NCI-H2029 (cell line): ENCODE results near the gene REN.
A peak's percentile ranks its signal among the peaks of the same experiment; 100 is the strongest.

Source experiments
- DNase-seq: peaks from one replicate; lab custom pipeline; 2025; lab: John Stamatoyannopoulos, UW

Gene REN

DNA sequence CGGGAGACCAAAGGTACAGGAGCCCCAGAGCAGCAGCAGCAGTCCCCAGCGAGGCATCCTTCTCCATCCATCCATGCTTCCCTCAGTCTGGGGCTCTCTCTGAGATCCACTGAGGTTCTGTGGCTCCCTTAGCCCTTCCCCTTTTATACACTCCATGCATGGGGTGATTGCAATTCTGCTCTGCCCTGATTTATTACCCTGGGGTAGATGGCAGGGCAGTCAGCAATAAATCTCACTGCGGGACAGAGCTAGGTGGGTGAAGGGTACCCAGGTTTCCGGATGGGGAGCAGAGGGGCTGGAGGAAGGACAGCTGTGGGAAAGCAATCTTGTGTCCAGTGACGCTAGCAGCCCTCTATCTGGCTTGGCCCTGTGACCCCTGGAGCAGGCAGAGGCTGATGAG, at the start of gene REN:
REN (minus strand) TSS at position 119 of the 400 bp plus-strand sequence; CDS start at position 75, 44 bp downstream.
- DNase-seq = no peak

DNA sequence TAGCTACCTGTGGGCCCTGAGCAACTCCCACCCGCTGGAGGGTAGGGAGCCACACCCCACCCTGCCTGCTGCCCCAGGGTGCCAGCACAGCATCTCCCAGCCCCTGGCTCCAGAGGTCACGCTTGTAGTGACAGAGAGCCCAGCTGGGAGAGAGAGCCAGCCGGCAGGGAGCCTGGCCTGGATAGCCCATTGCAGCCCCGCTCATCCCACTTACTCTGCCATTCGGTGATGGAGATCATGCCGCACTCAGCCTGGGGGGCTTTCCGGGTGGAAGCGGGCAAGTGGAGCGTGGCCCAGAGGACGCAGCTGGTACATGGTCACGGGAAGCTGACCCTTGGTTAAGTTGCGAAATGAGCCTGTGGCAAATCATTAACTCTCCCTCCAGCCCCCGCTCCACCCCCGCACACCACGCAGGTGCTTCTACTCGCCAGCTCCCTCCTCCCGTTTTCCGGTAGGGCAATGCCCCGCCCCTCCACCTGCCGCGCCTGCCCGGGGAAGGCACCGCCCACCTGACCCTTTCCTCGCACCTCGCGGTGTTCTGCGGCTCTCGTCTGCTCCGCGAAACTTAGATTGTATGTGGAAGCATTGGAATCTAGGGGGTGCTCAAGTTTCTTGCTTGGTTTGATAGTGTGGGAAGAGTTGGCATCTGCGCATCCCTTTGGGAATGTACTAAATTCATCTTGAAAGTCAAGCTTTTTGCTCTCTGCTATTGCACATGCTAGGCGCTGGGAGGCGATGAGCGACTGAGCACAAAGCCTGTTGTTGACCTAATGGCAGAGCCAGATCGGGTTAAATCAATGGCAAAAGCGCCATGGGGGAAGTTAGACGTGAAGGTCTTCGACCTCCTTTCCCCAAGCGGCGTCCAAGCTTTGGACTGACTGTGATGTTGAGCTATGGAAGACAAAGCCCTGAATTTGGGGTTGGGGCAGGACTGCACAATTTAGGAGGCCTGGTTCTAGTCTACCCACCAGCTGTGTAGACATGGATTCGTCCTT, 47.8 kb upstream of the REN start, which contains the start of gene GOLT1A:
GOLT1A (minus strand) TSS at position 321 of the 995 bp plus-strand sequence; CDS start at position 239, 82 bp downstream.
- peak; percentile 57 for DNase-seq

DNA sequence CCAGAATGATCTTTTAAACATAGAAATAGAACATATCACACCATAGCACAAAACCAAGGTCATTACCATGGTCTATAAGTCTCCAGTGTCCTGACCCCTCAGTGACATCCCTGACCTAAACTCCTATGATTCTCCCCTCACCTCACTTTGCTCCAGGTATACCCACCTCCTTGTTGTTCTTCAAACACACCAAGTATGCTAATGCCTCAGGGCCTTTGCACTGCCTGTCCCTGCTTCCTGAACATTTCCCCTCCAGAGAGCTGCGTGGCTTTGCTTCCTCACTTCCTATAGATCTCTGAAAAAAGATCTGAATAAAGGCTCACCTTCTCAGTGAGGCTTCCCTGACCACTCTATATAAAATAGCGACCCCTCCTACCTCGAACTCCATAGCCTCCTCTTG, 46.6 kb upstream of the REN start:
- DNase-seq = no peak

DNA sequence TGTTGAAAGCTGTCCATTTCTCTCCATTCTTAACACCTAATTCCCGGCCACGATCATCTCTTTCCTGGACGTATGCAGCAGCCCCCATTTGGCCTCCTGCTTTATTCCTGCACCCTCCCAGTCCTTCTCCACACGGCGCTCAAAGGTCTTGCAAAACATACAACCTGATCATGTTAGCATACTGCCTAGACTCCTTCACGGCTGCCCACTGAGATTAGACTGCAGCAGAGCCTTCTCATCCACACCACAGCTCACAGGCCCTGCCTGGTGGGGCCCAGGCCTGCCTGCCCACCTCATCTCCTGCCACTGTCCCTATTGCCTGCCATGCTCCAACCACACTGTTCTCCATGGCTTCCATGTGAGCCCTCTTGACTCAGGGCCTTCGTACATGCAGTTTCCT, 44.9 kb upstream of the REN start:
- no peak for DNase-seq

DNA sequence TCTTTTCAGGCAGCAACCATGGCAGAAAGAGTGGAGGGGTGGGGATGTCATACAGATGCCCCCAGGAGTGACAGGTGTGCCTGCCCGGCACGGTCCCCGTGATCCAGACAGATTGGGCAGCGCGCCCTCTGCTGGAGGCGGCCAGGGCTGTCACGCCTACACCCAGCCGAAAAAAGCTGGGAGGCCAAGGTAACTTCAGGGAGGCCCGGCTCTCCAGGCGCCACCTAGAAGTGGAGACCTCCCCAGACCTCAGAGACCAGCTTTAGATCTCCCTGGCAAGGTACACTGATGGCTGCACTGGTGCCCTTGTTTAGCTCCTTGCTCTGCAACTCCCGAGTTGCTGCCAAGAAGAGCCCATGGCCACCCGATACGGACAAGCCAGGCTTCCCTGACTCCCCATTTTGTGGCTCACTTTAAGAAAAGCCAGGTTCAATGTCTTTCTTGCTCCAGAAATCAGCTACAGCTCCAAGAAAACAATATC, 41.0 kb upstream of the REN start:
- peak; percentile 19 for DNase-seq

DNA sequence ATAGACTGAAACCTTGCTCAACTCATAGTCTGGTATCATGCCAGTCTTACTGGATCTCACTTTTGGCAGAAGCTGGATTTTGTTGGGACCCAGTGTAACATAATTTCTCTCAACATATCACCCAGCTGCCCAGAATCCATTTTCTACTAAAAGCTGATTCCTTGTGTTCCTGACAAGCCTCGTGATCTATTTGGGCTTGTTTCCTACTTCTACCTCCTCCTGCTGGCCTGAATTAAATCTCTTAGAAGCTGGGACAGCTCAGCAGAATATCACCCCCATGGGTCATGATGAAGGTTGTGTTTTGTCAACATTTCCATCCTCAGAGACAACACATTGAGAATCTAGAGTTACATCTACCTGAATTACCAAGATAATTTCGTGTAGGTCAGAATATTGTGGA, 40.0 kb upstream of the REN start:
- no peak for DNase-seq

DNA sequence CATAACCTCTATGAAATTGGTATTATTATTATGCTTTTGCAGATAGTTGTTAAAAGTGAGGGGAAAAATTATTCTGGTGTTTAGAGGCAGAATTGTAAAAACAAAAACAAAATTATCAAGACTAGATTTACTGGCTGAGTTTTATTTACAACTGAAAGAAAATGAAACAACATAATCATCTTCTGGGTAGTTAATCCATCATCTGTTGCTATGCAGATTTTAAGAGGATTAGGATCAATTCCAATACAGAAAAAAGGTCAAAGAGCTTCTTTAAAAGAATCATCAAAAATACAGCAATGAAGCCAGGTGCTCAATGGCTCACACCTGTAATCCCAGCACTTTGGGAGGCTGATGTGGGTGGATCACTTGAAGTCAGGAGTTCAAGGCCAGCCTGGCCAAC, 39.3 kb upstream of the REN start:
- no peak for DNase-seq

DNA sequence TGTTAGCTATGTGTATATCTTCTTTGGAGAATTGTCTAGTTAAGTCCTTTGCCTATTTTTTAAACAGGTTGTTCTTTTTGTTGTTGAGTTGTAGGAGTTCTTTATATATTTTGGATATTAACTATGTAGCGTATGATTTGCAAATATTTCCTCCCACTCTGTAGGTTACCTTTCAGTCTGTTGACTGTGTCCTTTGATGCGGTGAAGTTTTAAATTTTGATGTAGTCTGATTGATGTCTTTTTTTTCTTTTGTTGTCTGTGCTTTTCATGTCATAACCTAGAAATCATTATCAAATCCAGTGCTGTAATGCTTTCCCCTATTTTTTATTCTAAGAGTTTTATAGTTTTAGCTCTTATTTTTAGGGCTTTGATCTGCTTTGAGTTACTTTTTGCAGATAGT, 38.8 kb upstream of the REN start:
- no peak for DNase-seq

DNA sequence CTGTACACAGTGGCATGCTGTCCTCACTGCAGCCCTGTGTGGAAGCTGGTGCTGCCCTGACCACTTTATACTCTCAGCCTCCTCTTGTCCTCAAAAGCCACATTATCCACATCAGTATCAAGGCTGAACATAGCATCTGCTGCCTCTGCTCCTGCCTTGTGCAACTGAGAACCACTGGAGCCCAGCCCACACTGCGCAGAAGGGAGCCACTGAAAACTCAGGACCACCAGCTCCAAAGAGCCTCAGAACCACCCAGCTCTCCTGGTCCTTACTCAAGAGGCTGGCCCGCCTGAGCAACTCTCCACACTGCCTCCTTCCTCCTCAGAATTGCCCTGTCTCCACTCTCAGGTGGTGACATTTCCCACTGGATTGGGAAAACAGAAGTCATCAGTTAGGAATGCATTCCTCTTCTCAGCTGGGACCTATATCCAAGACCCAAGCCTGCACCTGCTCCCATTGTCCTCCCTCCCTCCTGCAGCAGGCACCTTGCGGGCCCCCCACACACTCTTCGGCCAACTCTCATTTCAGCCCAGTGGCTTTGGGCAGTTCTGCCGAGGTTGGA, 37.1 kb upstream of the REN start:
- DNase-seq = no peak

DNA sequence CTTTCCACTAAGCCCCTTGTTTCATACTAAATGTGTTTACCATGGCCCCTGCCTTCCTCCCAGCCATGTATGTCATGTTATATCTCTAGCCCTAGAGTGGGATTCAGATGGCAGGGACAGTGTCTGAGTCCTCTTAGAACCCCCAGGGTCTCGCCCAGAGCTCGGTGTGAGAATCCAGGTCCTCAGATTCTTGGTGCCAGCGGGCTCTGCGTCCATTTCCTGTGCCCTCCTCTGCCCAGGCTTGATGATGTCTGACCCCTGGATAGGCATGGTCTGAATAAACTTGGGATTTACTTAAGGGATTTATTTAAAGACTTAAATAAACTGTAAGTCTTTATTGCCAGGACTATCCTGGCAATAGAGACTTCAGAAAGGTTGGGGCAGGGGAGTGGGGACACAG, 36.3 kb upstream of the REN start:
- no peak for DNase-seq

DNA sequence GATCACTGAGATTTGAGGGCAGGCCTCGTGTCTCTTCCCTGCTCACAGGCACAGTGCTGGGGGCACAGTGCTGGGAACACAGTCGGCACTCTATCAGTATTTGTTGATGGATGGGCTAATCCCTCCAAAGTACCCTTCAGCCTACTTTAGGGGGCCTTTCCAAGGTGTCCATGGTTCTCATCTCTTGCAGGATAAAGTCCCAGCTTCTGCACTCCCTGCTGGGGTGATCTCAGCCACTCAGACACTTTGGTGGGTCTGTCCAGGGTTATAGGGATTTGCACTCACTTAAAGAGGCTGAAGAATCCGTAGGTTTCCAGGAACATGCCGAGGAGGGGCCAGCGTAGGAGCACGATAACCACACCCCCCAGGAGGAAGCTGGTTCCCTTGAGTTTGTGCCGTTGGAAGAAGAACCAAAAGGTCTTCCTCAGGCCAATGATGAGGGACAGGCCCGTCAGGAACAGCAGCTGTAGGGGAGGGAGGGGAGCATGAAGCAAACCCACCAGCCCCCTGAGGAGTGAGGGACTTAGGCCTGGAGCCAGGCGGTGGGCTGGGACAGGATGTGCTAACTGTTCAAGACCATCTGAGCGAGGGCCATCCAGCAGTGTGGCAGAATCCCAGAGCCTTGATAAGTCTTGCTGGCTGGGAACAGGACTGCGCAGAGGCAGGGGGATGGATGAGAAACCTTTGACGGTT, 35.4 kb upstream of the REN start:
- no peak for DNase-seq

DNA sequence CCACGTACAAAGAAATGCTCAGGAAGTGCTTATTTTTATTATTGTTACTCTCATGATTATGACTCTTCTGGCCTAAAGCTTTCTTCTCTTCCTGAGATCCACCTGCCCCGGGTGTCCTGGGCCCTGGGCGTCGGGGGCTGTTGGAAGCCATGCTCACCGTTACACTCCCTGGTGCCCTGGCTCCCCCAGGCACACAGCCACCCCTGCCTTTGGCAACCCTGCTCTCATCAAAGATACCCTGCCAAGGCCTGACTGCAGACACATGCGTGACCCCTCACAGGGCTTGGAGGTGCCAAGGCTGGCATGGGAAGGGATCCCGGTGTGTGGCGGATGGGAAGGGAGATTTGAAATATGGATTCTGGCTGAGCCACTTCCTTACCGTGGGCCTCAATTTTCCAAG, 33.4 kb upstream of the REN start:
- no peak for DNase-seq

DNA sequence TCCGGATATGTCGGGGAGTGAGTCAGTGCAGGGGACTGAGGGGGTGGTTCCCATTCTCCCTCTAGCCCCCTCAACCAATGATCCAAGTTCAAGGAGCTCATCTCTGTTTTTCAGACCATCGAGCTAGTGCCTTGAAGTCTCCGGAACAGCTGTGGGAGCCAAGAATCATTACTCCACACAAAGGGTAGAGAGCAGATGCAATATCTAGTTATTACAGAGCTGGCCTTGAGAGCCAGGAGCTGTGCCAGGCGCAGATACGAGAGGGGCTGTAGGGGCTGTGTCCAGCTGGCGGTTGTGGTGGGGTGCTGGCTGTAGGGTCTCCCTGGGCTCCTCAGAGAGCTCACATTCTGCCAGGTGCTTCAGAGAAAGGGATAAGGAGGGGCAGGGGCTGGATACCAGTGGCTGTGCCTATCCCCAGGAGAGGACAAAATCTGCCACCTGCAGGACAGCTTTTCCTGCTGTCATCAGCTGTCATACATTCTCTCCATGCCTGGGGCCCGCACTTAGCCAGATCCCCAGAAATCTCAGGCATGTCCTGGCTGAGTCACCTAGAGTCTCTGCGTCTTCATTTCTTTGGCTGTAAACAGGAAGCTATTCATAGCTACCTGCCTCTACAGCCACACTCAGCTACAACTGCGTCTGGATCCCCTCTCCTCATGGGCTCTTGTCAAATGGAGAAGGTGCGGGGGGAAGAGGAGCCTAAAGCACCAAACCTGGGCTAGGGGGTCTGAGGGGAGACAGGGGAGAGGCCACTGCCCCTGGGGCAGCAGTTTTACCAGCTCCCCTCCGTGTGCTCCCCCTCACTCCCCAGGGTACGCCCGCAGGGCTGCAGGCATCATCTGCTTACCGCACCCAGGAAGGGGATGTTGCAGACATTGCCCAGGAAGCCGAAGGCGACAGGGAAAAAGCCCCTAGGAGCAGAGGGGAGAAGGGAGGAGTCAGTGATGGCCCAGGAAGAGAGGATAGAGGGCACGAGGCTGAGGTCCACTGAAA, 32.5 kb upstream of the REN start:
- no peak for DNase-seq

DNA sequence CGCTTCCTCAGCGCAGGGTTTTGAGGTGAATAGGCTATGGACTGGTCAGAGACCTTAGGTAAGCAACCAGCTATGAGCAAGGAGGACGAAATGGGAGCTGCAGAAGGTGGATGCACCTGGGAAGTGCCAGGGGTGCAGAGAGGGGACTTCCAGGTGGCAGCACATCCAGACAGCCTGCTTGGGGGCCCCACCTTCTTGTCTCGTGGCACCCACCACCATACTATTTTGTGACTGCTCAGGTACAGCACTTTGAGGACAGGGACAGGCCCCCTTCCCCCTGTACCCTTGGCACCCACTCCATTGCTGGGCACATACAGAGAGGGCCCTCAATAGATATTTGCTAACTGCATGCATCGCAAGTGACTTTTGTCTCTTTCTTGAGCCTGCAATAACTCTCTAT, 30.9 kb upstream of the REN start:
- no peak for DNase-seq

DNA sequence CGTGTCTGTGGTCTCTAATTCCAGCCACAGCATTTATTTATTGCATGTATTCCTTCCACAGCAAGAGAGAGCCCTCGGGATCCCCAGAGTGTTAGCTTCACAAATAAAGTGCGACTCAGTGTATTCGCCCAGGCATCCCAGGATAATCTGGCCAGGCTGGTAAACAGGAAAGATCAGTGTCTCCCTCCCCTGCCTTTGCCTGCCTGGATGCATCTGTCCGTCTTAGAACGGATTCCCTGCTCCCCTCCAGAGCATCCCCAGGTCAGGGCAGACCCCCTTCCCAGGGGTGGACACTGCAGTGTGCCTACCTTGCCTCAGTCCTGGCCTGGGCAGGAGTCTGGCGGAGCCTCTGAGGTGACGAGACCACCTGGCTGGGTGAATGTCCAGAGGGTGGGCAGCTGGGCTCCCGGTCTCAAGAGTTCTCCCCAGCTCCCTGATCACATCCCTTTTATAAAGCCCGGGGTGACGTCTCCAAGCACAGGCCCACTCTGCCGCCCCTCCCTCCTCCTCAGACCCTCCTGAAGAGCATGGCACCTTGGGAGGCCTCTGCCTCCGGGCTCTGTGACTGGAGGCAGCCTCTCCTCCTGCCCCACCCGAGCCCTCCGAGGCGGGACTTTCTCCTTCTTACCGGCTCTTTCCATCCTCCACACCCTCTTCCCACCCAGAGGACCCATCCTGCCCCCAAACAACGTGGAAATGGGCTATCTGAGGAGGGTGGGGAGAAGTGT, 30.1 kb upstream of the REN start, which contains the start of gene KISS1:
KISS1 (minus strand) TSS at position 424 of the 728 bp plus-strand sequence. CDS start 3,615 bp downstream, outside the sequence.
- DNase-seq = no peak

DNA sequence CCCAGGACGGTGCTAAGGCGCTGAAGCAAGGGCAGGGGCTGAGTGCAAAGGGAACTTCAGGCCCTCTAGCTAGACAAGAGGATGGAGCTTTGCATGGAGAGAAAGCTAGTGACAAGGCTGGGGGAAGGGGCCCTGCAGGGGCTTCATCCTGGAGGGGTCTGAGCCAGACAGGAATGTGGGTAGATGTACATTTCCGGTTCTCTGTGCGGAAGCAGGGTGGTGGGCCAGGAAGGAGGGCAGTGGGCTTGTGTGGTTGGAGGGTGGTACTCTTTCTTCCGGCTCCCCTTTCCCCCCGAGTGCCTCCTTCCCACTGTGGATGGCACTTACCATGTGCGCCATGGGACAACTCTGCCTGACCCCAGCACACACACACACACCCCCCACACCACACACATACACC, 28.6 kb upstream of the REN start:
- no peak for DNase-seq

DNA sequence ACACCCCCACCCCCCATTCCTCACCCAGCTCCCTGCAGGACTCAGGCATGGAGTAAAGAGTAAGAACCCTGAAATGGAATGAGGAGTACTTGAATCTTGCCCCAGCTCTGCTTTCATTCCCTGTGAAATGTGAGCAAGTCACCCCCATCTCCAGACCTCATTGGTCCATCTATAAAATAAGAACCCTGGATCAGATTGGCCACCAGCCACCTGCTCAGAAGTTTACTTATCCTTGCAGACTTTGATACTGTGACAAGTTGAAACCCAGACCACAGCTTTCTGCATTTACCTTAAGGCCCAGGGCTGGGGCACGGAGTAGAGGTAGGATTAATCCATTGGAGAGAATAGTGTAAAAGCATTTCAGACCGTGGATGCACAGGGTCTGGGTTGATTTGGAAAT, 27.9 kb upstream of the REN start:
- DNase-seq = no peak

DNA sequence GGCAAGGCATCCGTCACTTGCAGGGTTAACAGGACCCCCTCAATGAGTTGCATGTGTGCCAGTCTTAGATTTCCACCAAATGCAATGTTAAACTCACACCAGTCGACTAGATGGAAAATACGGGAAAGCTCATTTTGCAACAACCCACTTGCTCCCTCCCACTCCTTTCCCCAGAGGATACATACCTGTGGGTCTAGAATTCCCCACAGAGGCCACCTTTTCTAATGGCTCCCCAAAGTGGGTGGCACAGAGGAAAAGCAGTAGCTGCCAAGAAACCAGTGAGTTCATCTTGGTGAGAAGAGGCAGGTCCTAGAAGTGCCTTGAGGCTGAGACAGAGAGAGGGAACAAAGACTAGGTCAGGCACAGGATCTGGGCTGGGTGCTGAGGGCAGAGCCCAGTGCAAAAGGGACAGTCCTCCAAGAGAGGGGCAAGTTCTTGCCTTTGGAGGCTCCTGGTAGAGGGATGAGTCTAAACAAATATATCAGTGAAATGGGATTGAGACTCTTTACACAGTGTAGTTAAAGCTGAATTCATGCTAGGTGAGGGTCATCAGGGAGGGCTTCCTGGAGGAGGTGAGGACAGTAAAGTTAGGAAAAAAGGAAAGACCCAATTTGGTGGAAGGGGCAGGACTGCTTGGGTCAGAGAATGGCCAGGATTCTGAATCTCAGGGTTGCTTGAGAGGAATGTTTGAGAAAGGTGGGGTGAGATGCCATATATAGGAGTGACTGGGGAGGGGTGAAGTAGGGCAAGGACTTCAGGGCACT, 26.6 kb upstream of the REN start:
- no peak for DNase-seq

DNA sequence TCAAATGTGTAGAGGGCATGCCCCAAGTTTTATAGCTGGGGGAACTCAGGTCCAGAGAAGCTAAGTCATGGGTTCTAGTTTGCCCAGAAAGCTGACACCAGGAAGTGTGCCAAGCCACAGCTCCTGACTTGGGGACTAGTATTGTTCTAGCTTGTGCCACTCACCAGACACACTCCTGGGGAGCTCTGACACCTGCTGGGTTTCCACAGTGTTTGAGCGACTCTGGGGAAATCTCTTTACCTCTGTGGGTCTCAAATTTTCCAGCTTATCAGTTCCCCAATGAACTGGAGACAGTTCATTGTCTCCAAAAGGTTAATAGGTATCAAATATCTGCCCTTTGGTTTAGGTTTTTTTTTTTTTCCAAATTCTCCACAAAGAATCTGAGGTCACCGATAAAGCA, 25.9 kb upstream of the REN start:
- no peak for DNase-seq

DNA sequence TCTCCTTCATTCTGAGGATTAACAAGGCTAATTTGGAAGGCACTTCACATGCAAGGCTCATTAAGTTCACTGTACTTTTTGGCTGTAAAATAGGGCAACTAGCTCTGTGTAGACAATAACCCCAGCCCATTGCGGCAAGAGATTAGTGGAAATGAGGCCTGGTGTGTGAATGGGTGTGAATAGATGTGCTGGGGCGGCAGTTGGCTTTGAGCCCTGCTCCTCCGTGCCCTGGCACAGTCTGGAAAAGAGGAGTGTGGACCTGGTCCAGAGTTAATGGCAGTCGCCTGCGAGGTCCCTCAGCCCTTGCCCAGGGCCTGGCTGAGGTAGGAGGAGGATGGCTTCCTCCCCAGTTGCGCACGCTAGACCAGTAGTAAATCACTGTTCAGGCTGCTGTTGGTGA, 25.3 kb upstream of the REN start:
- no peak for DNase-seq
